CD8-positive, alpha-beta memory T cell (primary cell): ENCODE results near the gene DNER. TPM values are rescaled to one million over a fixed set of nuclear protein-coding genes. Genes with fewer than 3 reads are reported as not detected.
"Not testable (repeated sequence)": the region's sequence is repeated elsewhere in the genome, so short reads cannot be mapped to it uniquely, and the experiment has no call there.

ENCODE experiments used
- CTCF ChIA-PET: fragments of 350-600 bp; sonication (Branson Sonifier 250); formaldehyde crosslinking; loops from one replicate; lab custom pipeline; 2021; ENCODE audit warnings: antibody characterized with exemption; lab: Charles Lee
- POLR2A ChIA-PET: fragments of 350-600 bp; sonication (Branson Sonifier 250); formaldehyde crosslinking; loops from one replicate; lab custom pipeline; 2021; ENCODE audit warnings: antibody characterized with exemption; lab: Charles Lee
- DNase-seq, 5 donors: peaks; one replicate each; pipeline versions ENCODE4 v3.0.0 to v3.0.0-alpha.2; 2020 to 2022; ENCODE audit warnings: mixed read lengths in 1 of 5
- H3K27ac ChIP-seq: one replicate; pipeline ENCODE4 v1.7.0; 2013; ENCODE audit warnings: low read depth, mild to moderate bottlenecking, low read length, moderate library complexity
- H3K27me3 ChIP-seq: 2 replicates; pipeline ENCODE4 v1.7.0; 2013; ENCODE audit warnings: low read length, mild to moderate bottlenecking; ENCODE audit not compliant: insufficient read depth, poor library complexity, severe bottlenecking
- H3K36me3 ChIP-seq: 2 replicates; pipeline ENCODE4 v1.7.0; 2013; ENCODE audit warnings: mild to moderate bottlenecking, low read length, moderate library complexity; ENCODE audit not compliant: insufficient read depth
- H3K4me1 ChIP-seq: 2 replicates; pipeline ENCODE4 v1.7.0; 2013; ENCODE audit warnings: mild to moderate bottlenecking, low read length, moderate library complexity; ENCODE audit not compliant: insufficient read depth
- H3K4me3 ChIP-seq: 2 replicates; pipeline ENCODE4 v1.7.0; 2013; ENCODE audit warnings: mild to moderate bottlenecking, low read length
- H3K9me3 ChIP-seq: 2 replicates; pipeline ENCODE4 v1.7.0; 2013; ENCODE audit warnings: mild to moderate bottlenecking, low read length
- H3K27ac Mint-ChIP-seq, 8 donors: one replicate each; pipeline ENCODE4 v1.8.0; 2020 to 2021; ENCODE audit warnings: mixed read lengths in 8 of 8, mild to moderate bottlenecking in 6 of 8, inconsistent platforms in 3 of 8, moderate library complexity in 3 of 8
- H3K27me3 Mint-ChIP-seq, 2 donors: one replicate each; pipeline ENCODE4 v1.8.0; 2020 to 2021; ENCODE audit warnings: mixed read lengths in 2 of 2, mild to moderate bottlenecking in 1 of 2, moderate library complexity in 1 of 2
- H3K36me3 Mint-ChIP-seq, 3 donors: one replicate each; pipeline ENCODE4 v1.8.0; 2020 to 2021; ENCODE audit warnings: mixed read lengths in 3 of 3, inconsistent platforms in 1 of 3, mild to moderate bottlenecking in 1 of 3
- H3K4me1 Mint-ChIP-seq, 3 donors: one replicate each; pipeline ENCODE4 v1.8.0; 2020 to 2021; ENCODE audit warnings: mixed read lengths in 3 of 3, inconsistent platforms in 1 of 3, mild to moderate bottlenecking in 1 of 3
- H3K4me3 Mint-ChIP-seq, 7 donors: one replicate each; pipeline ENCODE4 v1.8.0; 2020 to 2021; ENCODE audit warnings: mixed read lengths in 7 of 7, mild to moderate bottlenecking in 6 of 7, moderate library complexity in 4 of 7, inconsistent platforms in 2 of 7
- H3K9me3 Mint-ChIP-seq, 5 donors: one replicate each; pipeline ENCODE4 v1.8.0; 2020 to 2022; ENCODE audit warnings: mixed read lengths in 5 of 5, mild to moderate bottlenecking in 3 of 5, moderate library complexity in 2 of 5, inconsistent platforms in 1 of 5
- polyA plus RNA-seq: library from polyadenylated mRNA; unstranded; fragments of 300-500 nt; fragmentation: Illumina TruSeq; gene quantifications from one replicate; pipeline ENCODE4 v1.2.3, GENCODE V29; 2021
- total RNA-seq, 2 experiments: library from RNA; stranded (reverse); gene quantifications; one replicate each; pipeline ENCODE4 v1.2.3, GENCODE V29; 2021

DNER gene
- total and polyA plus RNA-seq, 3 experiments from 2014 or later = not detected

DNA sequence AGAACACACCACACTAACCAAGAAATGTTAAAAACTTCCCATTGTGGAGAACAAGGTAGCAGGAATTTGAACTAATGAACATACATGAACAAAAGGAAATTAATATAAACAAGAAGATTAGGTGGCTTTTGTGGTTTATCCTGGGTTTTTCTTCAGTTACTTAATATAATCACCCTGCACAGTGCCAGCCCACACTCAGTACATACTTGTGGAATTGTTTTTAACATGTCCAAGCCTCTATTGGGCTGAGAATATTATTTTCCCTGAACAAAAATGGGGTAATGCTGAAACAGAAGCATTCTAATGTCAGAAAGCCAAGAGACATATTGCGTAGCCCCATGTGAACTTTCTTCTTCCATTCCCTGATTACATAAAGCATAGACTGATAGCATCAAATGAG is 202.8 kb downstream of the DNER start:
- Mint-ChIP-seq H3K36me3 (no peaks in the 10 kb centered on the region), H3K4me1 (no peaks in the 10 kb centered on the region), H3K27me3 (peaks cover 2 to 4% of the 10 kb centered on the region in 2 donors), H3K27ac (no peak overlapping the region), H3K4me3 (no peak overlapping the region), H3K9me3 (peaks cover 0 to 2% (median 0%) of the 10 kb centered on the region in 5 donors)
- H3K27me3 ChIP-seq = no peaks in the 10 kb centered on the region
- DNase-seq = no peak
- H3K4me3 ChIP-seq = no peak overlapping the region
- no peaks in the 10 kb centered on the region for H3K36me3 ChIP-seq
- H3K9me3 ChIP-seq = no peaks in the 10 kb centered on the region
- H3K4me1 ChIP-seq = no peaks in the 10 kb centered on the region
- ChIA-PET POLR2A (no interaction called here), CTCF (no interaction called here)
- H3K27ac ChIP-seq = no peak overlapping the region

DNA sequence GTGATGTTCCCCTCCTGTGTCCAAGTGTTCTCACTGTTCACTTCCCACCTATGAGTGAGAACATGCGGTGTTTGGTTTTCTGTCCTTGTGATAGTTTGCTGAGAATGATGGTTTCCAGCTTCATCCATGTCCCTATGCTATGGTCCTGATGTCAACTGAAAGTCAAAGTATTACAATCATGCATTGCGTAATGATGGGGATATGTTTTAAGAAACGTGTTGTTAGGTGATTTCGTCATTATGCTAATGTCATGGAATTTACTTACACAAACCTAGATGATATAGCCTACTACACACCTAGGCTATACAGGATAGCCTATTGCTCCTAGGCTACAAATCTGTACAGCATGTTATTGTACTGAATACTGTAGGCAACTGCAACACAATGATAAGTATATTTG is 207.7 kb downstream of the DNER start:
- DNase-seq, H3K27me3 Mint-ChIP-seq, H3K9me3 ChIP-seq, H3K36me3 ChIP-seq, H3K4me3 Mint-ChIP-seq, POLR2A ChIA-PET, H3K27ac Mint-ChIP-seq, H3K27ac ChIP-seq, H3K36me3 Mint-ChIP-seq, H3K4me3 ChIP-seq, H3K27me3 ChIP-seq, H3K4me1 Mint-ChIP-seq, H3K9me3 Mint-ChIP-seq, H3K4me1 ChIP-seq, CTCF ChIA-PET: not testable (repeated sequence)

DNA sequence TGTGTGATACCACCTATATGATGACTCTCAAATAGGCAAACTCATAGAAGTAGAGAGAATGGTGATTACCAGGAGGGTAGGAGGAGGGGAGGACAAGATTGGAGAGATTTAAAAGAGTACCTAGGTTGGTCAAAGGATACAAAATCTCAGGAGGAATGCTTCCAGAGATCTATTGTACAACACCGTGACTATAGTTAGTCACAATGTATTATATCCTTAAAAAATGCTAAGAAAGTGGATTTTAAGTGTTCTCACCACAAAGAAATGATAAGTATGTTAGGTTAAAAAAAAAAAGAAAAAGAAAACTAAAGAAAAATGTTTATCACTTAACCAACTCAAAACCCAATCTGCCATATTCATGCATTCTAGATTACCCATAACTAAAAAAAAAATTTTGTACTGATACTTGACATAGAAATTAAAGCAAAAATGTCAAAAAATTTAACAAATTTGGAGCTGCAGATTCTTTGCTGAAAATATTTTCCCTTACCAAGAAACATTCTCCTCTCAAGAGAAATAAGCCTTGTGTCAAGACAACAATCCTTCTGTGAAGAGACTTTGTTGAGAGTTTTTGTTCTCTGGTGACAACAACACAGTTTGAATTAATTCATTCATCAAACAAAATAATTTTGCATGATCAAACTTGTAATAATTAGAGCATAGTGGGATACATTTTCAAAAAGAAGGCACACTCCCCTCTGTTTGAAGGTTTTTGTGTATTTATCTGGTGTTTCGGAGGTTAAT is 213.1 kb downstream of the DNER start:
- Mint-ChIP-seq H3K36me3 (no peaks in the 10 kb centered on the region), H3K27me3 (peaks cover 3 to 6% of the 10 kb centered on the region in 2 donors), H3K27ac (no peak overlapping the region), H3K9me3 (peaks cover 5 to 27% (median 11%) of the 10 kb centered on the region in 5 donors), H3K4me3 (no peak overlapping the region), H3K4me1 (no peaks in the 10 kb centered on the region)
- H3K27me3 ChIP-seq = no peaks in the 10 kb centered on the region
- H3K36me3 ChIP-seq = no peaks in the 10 kb centered on the region
- no peak for DNase-seq
- H3K9me3 ChIP-seq = no peaks in the 10 kb centered on the region
- CTCF ChIA-PET = no interaction called here
- POLR2A ChIA-PET = no interaction called here
- no peaks in the 10 kb centered on the region for H3K4me1 ChIP-seq
- H3K4me3 ChIP-seq = no peak overlapping the region
- H3K27ac ChIP-seq = no peak overlapping the region

DNA sequence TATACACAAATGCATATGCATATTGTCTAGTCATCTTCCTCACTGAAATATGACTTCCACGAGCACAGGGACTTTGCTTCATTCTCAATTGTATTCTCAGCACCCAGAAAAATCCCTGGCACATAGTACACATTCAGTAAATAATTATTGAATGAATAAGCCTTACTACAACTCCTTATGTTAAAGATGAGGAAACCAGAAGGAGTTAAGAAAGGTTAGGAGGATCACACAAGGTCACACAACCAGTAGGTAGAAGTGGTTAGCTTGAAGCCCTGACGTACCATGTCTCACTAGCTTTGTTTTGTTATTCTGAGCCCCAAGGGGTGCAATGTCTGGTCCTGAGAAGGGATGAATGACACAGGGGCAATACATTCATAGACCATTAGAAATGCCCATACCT is 222.3 kb downstream of the DNER start:
- no peaks in the 10 kb centered on the region for H3K36me3 ChIP-seq
- no peaks in the 10 kb centered on the region for H3K36me3 Mint-ChIP-seq
- H3K4me3 Mint-ChIP-seq = no peak overlapping the region
- no peaks in the 10 kb centered on the region for H3K27me3 ChIP-seq
- peaks cover 2 to 7% (median 6%) of the 10 kb centered on the region in 5 donors for H3K9me3 Mint-ChIP-seq
- no peak overlapping the region for H3K27ac Mint-ChIP-seq
- peaks cover 3 to 12% of the 10 kb centered on the region in 2 donors for H3K27me3 Mint-ChIP-seq
- H3K27ac ChIP-seq = no peak overlapping the region
- H3K4me3 ChIP-seq = no peak overlapping the region
- no peaks in the 10 kb centered on the region for H3K4me1 Mint-ChIP-seq
- DNase-seq = no peak
- H3K4me1 ChIP-seq = no peaks in the 10 kb centered on the region
- CTCF ChIA-PET = no interaction called here
- POLR2A ChIA-PET = no interaction called here
- H3K9me3 ChIP-seq = no peaks in the 10 kb centered on the region

DNA sequence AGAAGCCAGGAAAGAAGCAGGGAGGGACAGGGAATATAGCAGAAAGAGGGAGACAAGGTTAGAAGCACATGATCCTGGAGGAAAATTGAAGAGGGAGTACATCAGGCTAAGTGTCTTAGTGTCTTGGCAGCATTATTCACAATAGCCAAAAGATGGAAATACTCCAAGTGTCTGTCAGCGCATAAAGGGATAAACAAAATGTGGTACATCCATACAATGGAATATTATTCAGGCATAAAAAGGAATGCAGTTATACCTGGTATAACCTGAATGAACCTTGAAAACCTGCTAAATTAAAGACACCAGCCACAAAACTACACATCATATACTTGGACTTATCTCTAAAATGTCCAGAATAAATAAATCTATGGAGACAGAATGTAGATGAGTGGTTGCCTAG is 224.2 kb downstream of the DNER start:
- Mint-ChIP-seq H3K36me3 (no peaks in the 10 kb centered on the region), H3K4me1 (no peaks in the 10 kb centered on the region), H3K27ac (no peak overlapping the region), H3K9me3 (peaks cover 0 to 7% (median 6%) of the 10 kb centered on the region in 5 donors), H3K4me3 (no peak overlapping the region), H3K27me3 (peaks cover 3 to 12% of the 10 kb centered on the region in 2 donors)
- Histone ChIP-seq H3K4me3 (no peak overlapping the region), H3K27ac (no peak overlapping the region), H3K9me3 (no peaks in the 10 kb centered on the region), H3K36me3 (no peaks in the 10 kb centered on the region), H3K4me1 (no peaks in the 10 kb centered on the region), H3K27me3 (no peaks in the 10 kb centered on the region)
- no peak for DNase-seq
- ChIA-PET CTCF (no interaction called here), POLR2A (no interaction called here)

DNA sequence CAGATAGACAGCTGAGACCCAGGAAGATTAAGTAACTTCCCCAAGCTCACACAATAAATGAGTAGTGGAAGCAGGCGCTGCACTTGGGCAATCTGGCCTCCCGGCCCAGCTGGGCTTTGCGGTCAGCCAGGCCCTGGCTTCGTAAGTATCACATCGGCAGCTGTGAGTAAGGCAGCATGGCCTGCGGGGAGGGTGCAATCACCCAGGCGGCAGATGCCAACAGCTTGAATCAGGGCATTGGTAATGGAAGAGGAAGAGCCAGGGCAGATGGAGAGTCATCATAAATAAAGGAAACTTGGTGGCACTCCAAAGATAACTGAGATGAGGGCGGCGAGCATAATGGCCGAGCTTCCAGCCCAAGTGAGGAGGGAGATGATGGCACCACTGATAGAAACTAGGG is 225.3 kb downstream of the DNER start:
- Mint-ChIP-seq H3K27me3 (peaks cover 0 to 12% of the 10 kb centered on the region in 2 donors), H3K27ac (no peak overlapping the region), H3K36me3 (no peaks in the 10 kb centered on the region), H3K4me3 (no peak overlapping the region), H3K4me1 (no peaks in the 10 kb centered on the region), H3K9me3 (peaks cover 0 to 7% (median 6%) of the 10 kb centered on the region in 5 donors)
- Histone ChIP-seq H3K27ac (no peak overlapping the region), H3K9me3 (no peaks in the 10 kb centered on the region), H3K27me3 (no peaks in the 10 kb centered on the region), H3K36me3 (no peaks in the 10 kb centered on the region), H3K4me3 (no peak overlapping the region), H3K4me1 (no peaks in the 10 kb centered on the region)
- no peak for DNase-seq
- POLR2A ChIA-PET = no interaction called here
- CTCF ChIA-PET = no interaction called here

DNA sequence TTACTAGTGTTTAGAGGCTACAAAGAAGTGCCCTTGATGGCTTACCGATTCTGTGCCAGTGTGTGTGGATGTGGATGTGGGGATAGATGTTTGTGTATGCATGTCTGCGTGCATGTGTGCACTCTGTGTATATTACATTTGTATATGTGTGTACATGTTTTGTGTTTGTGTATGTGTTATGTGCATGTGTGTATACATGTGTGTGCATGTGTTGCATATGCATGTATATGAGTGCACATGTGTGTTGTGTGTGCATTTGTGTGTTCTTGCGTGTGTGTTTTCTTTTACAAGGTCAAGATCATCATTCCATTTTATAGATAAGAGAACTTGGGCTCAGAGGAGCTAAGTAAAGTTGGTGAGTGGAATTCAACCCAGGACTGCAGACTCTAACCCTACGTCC is 226.1 kb downstream of the DNER start:
- Mint-ChIP-seq H3K4me1 (no peaks in the 10 kb centered on the region), H3K36me3 (no peaks in the 10 kb centered on the region), H3K9me3 (peaks cover 0 to 7% (median 6%) of the 10 kb centered on the region in 5 donors), H3K27me3 (peaks cover 0 to 12% of the 10 kb centered on the region in 2 donors), H3K27ac (no peak overlapping the region), H3K4me3 (no peak overlapping the region)
- Histone ChIP-seq H3K27me3 (no peaks in the 10 kb centered on the region), H3K4me3 (no peak overlapping the region), H3K36me3 (no peaks in the 10 kb centered on the region), H3K9me3 (no peaks in the 10 kb centered on the region), H3K27ac (no peak overlapping the region), H3K4me1 (no peaks in the 10 kb centered on the region)
- CTCF ChIA-PET = no interaction called here
- POLR2A ChIA-PET = no interaction called here
- no peak for DNase-seq

DNA sequence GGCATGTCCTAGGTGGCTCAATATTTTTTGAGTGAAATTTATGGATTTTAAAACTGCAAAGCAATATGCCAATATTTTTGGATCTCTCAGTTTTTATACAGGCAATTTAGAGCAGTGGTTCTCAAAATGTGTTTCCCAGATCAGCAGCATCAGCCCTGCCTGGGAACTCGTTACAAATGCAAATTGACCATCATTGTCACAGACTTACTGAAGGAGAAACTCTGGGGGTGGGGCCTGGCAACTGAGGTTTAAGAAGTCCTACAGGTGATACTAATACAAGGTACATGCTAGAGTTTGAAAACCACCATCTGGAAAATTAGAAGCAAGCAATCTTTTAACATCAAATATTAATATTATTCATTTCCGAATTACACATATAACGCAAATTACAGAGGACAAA is 227.7 kb downstream of the DNER start:
- Histone ChIP-seq H3K27ac (no peak overlapping the region), H3K9me3 (no peaks in the 10 kb centered on the region), H3K27me3 (no peaks in the 10 kb centered on the region), H3K36me3 (no peaks in the 10 kb centered on the region), H3K4me1 (no peaks in the 10 kb centered on the region), H3K4me3 (no peak overlapping the region)
- no peak overlapping the region for H3K4me3 Mint-ChIP-seq
- no peaks in the 10 kb centered on the region for H3K36me3 Mint-ChIP-seq
- peaks cover 0 to 12% of the 10 kb centered on the region in 2 donors for H3K27me3 Mint-ChIP-seq
- ChIA-PET CTCF (no interaction called here), POLR2A (no interaction called here)
- no peak overlapping the region for H3K27ac Mint-ChIP-seq
- no peak for DNase-seq
- no peaks in the 10 kb centered on the region for H3K4me1 Mint-ChIP-seq
- peaks cover 0 to 7% (median 6%) of the 10 kb centered on the region in 5 donors for H3K9me3 Mint-ChIP-seq
